SH-SY5Y (cell line): Measurements from ENCODE around the gene CLEC16A.

Experiments
- GATA2 ChIP-seq: IDR thresholded peaks from 2 replicates; pipeline ENCODE4 v1.6.1; 2011; ENCODE audit warnings: mild to moderate bottlenecking, low read depth, low read length
- GATA3 ChIP-seq: IDR thresholded peaks from 2 replicates; pipeline ENCODE4 v1.6.1; 2011; ENCODE audit warnings: low read depth, mild to moderate bottlenecking, low read length, moderate library complexity

The CLEC16A gene

DNA sequence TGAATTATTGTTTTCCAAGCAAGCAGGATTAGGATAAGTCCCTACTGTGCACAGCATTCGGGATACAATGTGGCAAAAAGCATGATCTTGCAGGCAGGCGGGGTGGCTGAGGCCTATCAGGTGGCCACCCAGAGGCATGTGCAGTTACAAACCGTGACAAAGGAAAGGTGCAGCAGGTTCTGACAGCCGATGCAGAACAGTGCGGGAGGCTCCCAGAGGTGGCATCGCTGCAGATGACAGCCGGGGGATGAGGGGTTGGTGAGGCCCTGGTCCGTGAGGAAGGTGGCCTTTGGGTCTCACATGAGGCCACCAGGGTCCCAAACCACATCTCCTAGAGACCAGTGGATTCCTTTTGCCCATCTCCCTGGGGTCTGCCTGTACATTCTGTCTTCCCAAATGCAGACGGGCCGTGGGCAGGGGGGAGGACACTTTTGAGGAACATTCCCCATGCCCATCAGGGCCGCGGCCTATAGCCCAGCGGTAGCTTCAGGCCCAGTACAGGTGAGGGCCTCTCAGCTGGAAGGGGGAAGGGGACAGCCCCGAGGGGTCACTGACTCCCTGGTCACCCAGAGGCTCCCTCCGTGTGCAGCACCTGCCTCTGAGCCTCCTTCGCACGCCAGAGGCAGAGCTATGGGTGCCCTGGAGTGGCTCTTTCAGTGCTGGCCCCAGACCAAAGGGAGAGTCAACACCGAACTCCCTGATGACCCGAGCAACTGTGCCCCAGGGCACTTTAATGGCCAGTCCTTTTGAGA, 226.5 kb downstream of the CLEC16A start:
- TF ChIP-seq GATA2 (no peak), GATA3 (no peak)

DNA sequence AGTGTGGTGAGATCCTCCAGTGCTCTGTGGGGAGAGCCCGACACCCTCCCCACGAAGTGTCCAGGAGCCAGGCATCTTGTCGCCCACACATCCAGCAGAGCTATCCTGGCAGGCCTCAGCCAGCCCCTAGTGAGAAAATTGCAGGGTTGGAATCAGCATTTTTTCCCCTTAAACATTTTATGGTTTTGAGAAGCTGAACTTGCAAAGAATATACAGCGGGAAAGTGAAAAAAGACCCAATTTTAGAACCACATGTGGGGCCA, 227.0 kb downstream of the CLEC16A start:
- TF ChIP-seq GATA2 (no peak), GATA3 (no peak)

DNA sequence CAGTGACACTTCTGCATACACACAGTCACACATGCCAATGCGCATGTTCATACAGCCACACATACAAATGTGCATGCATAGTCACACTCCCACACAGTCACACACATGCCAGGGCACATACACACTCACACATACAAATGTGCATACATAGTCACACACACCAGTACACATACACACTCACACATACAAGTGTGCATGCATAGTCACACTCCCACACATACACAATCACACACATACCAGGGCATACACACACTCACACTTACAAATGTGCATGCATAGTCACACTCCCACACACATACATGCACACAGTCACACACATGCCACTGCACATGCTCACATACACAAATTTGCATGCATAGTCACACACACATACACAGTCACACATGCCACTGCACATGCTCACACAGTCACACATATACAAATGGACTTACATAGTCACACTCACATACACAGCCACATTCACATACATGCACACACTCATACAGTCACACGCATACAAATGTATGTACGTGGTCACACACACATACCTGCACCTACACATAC, 227.5 kb downstream of the CLEC16A start:
- TF ChIP-seq GATA3 (no peak), GATA2 (no peak)

DNA sequence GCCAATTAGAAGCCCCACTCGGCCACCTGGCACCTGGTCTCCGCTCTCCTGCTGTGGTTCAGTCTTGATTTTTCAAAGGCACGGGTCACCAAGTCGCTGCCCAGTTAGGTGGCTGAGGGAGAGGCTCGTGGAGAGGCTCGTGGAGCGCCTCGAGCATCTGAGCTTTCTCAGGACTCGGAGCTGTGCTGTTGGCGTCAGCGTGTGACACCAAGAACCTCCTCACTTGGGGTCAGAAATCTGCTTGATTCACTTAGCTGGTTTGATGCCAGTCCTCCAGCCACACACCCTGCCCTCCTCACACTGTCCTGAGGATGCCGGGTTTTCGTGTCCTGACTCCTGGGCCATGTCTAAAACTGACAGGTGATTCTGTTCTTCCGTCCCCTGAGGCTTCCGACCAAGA, 229.1 kb downstream of the CLEC16A start:
- TF ChIP-seq GATA2 (no peak), GATA3 (no peak)

DNA sequence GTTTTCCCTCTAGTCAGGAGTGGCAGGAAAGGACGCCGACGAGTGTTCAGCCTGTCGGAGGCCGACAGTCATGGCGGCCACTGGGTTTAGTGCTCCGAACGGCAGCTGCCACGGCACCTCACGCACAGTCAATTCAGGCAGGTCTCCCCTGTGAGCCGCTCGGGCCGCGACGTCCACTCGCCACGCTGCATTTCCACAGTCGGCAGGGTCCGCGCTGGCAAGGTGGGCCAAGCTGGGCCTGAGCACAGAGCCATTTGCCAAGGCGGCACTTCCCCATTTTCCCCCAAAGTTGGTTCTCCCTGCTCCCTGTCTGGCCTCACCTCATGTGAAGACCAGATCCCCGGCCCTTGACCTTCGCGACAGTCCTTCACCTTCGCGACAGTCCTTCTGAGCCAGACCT, 229.8 kb downstream of the CLEC16A start:
- no peak for TF ChIP-seq GATA3

DNA sequence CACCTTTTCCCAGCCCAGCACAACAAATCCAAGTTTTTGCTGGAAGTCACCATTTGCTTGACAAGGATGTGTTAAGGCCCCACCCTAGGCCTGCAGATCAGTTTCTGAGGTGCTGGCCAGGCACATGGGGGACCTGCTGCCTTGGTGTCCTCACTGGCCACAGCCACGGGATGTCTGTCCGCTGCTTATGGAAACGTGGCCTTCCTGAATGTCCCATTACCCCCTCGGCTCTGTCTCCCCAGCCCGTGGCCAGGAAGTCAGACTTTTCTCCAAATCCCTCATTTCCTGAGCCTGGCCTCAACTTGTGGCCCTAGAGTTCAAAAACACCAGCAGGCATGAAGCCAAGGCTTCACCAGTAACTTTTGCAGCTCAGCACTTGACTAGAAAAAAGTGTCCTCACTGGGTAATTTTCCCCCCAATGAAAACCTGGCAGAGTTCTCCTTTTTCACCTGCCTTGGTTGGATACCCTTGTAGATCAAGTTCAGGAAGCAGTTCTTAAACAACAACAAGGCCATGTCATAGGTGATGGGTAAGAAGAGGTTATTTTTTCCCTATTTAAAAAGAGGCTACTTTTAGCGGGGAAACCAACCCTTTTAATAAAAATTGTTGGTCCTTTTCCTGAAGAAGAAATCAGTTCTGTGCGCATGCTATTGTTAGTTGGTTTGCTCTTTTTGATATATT, 230.9 kb downstream of the CLEC16A start:
- no peak for TF ChIP-seq GATA3
- TF ChIP-seq GATA2, result no peak

DNA sequence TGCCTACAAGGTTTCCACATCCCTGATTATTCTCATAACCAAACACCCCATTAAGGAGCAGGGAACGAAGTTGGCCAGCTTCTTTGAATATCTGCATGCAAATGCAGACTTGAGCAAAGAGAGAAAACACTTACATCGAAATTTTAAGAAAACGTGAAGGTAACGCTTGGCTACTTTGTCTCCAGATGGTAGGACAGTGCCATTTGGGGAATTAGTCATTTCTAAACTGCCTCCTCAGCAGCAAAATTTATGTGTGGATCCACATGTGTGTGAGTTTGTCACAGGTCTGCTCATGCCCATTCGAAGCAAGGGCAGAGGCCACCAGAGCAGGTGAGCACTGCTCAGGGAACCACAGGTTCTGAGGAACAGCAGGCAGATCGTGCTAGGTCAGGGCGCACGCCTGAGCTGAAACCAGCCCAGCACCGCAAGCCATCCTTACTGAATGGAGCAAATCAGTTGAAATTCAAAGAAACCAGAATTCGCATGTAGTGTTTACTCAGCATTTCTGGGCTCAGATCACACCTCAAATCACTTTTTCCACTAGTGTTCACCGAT, 231.5 kb downstream of the CLEC16A start:
- TF ChIP-seq GATA3 (no peak), GATA2 (no peak)

DNA sequence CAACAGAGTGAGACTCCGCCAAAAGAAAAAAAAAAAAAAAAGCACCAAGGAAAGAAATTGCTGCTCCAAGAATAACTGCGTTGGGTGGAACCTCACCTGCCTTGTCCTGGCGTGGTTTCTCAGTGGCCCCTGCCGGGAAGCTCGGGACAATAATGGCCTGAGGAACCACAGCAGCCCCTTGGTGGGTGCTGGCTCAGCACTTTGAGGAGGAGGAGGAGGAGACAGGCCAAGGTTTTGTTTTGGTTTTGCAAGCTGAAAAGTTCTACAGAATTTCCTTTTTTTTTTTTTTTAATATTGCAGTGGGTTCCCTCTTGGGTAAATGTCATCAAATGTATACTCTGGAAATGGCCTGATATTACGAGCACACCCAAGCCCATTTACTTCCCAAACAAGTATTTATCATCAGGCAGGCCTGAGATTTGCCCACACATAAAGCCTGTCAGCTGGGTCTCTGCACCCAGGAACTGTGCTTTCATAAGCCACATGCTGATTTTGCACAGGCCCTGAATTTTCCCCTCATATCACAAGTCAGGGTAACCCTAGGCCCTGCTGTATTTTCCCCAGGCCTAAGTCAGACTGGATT, 233.3 kb downstream of the CLEC16A start:
- TF ChIP-seq GATA3 (no peak), GATA2 (no peak)

DNA sequence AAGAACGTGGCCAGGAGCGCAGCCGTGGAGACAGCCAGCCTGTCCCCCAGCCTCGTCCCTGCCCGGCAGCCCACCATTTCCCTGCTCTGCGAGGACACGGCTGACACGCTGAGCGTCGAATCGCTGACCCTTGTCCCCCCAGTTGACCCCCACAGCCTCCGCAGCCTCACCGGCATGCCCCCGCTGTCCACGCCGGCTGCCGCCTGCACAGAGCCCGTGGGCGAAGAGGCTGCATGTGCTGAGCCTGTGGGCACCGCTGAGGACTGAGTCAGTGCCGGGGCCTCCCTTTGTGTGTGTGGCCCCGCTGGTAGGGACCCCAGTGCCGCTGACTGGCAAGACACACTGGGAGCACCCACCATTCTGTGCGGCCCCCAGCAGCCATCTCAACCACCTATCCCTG, 234.1 kb downstream of the CLEC16A start:
- TF ChIP-seq GATA3, result no peak
- TF ChIP-seq GATA2, result no peak

DNA sequence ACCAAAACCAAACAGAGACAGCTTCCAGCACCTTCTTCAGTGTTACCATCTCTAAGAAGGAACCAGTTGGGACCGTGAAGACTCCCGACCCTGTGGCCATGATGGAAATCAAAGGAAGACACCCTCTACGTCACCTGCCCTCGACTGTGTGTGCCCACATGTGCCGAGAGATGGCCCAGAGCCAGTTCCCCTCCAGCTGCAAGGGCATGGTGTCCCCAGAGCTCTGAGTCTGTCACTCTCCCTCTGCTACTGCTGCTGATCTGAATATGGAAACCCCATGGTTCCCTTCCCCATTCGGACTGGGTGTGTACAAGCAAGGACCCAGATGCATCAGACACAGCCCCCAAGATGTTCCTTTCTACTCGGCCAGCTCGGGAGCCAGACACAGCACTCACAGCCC, 235.2 kb downstream of the CLEC16A start:
- no peak for TF ChIP-seq GATA3
- TF ChIP-seq GATA2, result no peak

DNA sequence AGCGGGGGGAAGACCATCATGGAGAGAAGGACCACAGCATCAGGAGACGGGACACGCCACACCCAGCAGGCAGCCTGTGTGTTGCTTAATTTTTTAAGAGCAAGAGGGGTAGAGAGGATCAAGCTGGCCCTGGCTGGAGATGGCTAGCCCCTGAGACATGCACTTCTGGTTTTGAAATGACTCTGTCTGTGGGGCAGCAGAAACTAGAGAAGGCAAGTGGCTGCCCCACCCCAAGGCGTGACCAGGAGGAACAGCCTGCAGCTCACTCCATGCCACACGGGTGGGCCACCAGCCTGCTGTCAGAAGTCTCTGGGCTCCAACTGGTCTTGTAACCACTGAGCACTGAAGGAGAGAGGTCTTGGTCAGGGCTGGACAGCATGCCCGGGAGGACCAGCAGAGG, 236.1 kb downstream of the CLEC16A start:
- TF ChIP-seq GATA2 (no peak), GATA3 (no peak)

DNA sequence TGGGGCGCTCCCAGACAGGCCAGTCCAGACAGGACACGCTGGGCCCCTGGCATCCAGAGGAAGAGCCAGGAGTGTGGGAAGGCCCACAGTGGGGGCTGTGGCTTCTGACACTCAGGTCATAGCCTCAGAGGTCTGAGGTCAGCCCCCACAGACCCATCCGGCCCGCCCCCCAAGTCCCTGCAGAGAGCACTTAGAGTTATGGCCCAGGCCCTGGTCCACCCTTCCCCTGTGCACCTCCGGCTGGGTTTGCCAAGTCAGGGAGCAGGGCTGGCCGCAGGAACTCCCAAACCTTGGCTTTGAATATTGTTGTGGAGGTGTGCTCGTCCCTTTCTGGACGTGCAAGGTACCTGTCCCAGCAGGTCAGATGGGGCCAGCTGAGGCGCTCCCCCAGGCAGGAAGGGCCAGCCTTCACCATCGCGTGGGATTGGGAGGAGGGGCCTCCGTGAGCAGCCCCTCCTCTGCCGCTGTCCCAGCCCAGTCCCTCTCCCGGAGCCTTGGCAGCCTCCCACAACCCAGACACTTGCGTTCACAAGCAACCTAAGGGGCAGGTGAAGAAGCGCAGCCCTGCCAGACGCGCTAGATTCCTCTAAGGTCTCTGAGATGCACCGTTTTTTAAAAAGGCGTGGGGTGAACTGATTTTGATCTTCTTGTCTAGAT, 237.0 kb downstream of the CLEC16A start:
- TF ChIP-seq GATA3 (no peak), GATA2 (no peak)

DNA sequence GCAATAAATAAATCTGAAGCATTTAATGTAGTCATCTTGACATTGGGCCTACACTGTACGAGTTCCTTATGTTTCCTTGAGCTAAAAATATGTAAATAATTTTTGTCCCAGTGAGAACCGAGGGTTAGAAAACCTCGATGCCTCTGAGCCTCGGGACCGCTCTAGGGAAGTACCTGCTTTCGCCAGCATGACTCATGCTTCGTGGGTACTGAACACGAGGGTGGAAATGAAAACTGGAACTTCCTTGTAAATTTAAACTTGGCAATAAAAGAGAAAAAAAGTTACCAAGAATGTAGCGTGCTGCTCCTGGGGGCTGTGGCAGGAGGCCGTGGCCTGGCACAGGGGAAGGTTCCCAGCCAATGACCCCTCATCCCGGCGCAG, 237.5 kb downstream of the CLEC16A start:
- no peak for TF ChIP-seq GATA2
- TF ChIP-seq GATA3, result no peak

DNA sequence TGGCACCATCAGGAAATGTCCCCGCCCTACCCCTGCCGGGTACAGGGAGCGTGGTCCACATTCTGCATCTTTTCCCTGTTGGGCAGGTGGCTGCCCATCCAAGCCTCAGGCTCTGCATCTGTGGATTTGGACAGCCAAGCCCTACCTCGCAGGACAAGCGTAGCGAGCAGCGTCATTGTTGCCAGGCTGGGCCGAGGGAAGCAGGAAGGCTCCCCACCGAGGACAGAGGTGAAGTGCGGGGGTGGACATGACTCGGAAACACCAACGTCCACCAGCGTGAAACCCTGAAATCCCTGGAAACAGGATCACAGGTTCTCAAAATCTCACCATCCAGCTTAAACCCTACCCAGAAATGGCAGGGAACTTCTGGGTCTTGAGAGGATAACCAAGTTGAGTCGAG, 238.0 kb downstream of the CLEC16A start:
- TF ChIP-seq GATA3 (no peak), GATA2 (no peak)
